Prostate gland (tissue), 2 donors: ENCODE measurements around the gene FAM186B. TPM values are rescaled to one million over a fixed set of nuclear protein-coding genes. Genes with fewer than 3 reads are reported as not detected.
"Not testable (repeated sequence)": the region's sequence is repeated elsewhere in the genome, so short reads cannot be mapped to it uniquely, and the experiment has no call there.

ENCODE experiments used
- DNase-seq: peaks from one replicate; pipeline ENCODE4 v3.0.0-alpha.2; 2019; ENCODE audit warnings: low spot score
- H3K27ac ChIP-seq, 2 donors: fragments of 200-600 bp; sonication (generic); 2 replicates each; pipeline ENCODE4 v1.5.1; 2017 to 2019
- H3K27me3 ChIP-seq: fragments of 200-600 bp; sonication (generic); replicated peaks from 2 replicates; pipeline ENCODE4 v1.5.1; 2019; ENCODE audit not compliant: insufficient read depth
- H3K36me3 ChIP-seq, 2 donors: fragments of 200-600 bp; sonication (generic); 1 replicate in 1 of 2; 2 replicates in 1 of 2; pipeline versions ENCODE4 v1.5.1 to v1.8.1; 2017 to 2019
- H3K4me1 ChIP-seq: fragments of 200-600 bp; sonication (generic); replicated peaks from 2 replicates; pipeline ENCODE4 v1.5.1; 2019
- H3K4me3 ChIP-seq, 2 donors: fragments of 200-600 bp; sonication (generic); 2 replicates each; pipeline ENCODE4 v1.5.1; 2017 to 2019
- H3K9me3 ChIP-seq: fragments of 200-600 bp; sonication (generic); 2 replicates; pipeline ENCODE4 v1.5.1; 2017
- CTCF ChIP-seq, 4 experiments: fragments of 200-600 bp in 2 of 4; fragments of 450-650 bp in 2 of 4; sonication (generic) in 2 of 4; IDR thresholded peaks; 1 replicate in 3 of 4; 2 replicates in 1 of 4; pipeline ENCODE4 v1.5.1; 2016 to 2019; ENCODE audit warnings: antibody characterized with exemption in 4 of 4, mild to moderate bottlenecking in 2 of 4, moderate library complexity in 2 of 4
- POLR2A ChIP-seq: fragments of 450-650 bp; IDR thresholded peaks from one replicate; pipeline ENCODE4 v1.6.1; 2016; ENCODE audit warnings: antibody characterized with exemption, mild to moderate bottlenecking
- POLR2AphosphoS5 ChIP-seq: sonication (generic); formaldehyde crosslinking; IDR thresholded peaks from one replicate; pipeline ENCODE4 v1.6.1; 2017; ENCODE audit warnings: antibody characterized with exemption
- WGBS: methylation state at CpG from one replicate; pipeline ENCODE4 v1.1.5; 2018; 5-methylcytosine and 5-hydroxymethylcytosine counted together
- intact Hi-C: fragments of 100-400 bp; cut with DNase I; formaldehyde crosslinking; loops from one replicate; pipeline ENCODE4 v1.14.2; 2022
- total RNA-seq, 2 donors: library from RNA; depleted of rRNA; stranded (reverse); fragments of >200 nt; gene quantifications; one replicate each; pipeline ENCODE4 v1.1.0, GENCODE V29; 2016

FAM186B gene
- 1 to 10 TPM in 1 of 2 donors, under 1 TPM in 1; 0.23 to 10.0 TPM for total RNA-seq

GRCh38 chr12:49605539-49605938 is at the start of gene FAM186B:
FAM186B (minus strand) TSS chr12:49605639; CDS start chr12:49605477, 162 bp downstream.
- not testable (repeated sequence) for DNase-seq
- 94% methylated on average over 4 of the region's 4 CpGs for WGBS

GRCh38 chr12:49654715-49655114 is 49.3 kb upstream of the FAM186B start:
- H3K27ac ChIP-seq, result no peak overlapping the region
- no peak overlapping the region for H3K4me3 ChIP-seq
- no peak for DNase-seq
- no peak for TF ChIP-seq CTCF (IDR thresholded peaks at IDR 0.05)
- no peak for TF ChIP-seq POLR2A
- no peak for TF ChIP-seq POLR2AphosphoS5
- intact Hi-C loops, result no loop called here
- H3K9me3 ChIP-seq, result no peaks in the 10 kb centered on the region
- WGBS, result 86% methylated on average over 5 of the region's 5 CpGs
- H3K36me3 ChIP-seq, result no peaks in the 10 kb centered on the region
- no peaks in the 10 kb centered on the region for H3K27me3 ChIP-seq
- H3K4me1 ChIP-seq, result no peaks in the 10 kb centered on the region

More at GRCh38 chr12:49605539-49605938, at the start of gene FAM186B:
- H3K36me3 ChIP-seq, intact Hi-C loops, H3K4me3 ChIP-seq, H3K4me1 ChIP-seq, H3K27me3 ChIP-seq, H3K27ac ChIP-seq, H3K9me3 ChIP-seq: not testable (repeated sequence)

- H3K4me3 ChIP-seq, result no peak overlapping the region
- no peaks in the 10 kb centered on the region for H3K36me3 ChIP-seq
- intact Hi-C loops, result no loop called here
- no peak overlapping the region for H3K27ac ChIP-seq
- TF ChIP-seq POLR2AphosphoS5 (no peak), POLR2A (no peak), CTCF (IDR thresholded peaks at IDR 0.05) (no peak)
- 90% methylated on average over 4 of the region's 4 CpGs for WGBS
- no peak for DNase-seq
- H3K27me3 ChIP-seq, result no peaks in the 10 kb centered on the region
- H3K4me1 ChIP-seq, result no peaks in the 10 kb centered on the region
- H3K9me3 ChIP-seq, result no peaks in the 10 kb centered on the region
Observed at GRCh38 chr12:49652921-49653520, 47.6 kb upstream of the FAM186B start.

GRCh38 chr12:49651855-49652254 is 46.4 kb upstream of the FAM186B start:
- TF ChIP-seq POLR2AphosphoS5 (no peak), POLR2A (no peak), CTCF (IDR thresholded peaks at IDR 0.05) (no peak)
- H3K4me1 ChIP-seq, result no peaks in the 10 kb centered on the region
- H3K27ac ChIP-seq, result no peak overlapping the region
- no peak overlapping the region for H3K4me3 ChIP-seq
- H3K27me3 ChIP-seq, result no peaks in the 10 kb centered on the region
- intact Hi-C loops, result no loop called here
- DNase-seq, result no peak
- H3K36me3 ChIP-seq, result no peaks in the 10 kb centered on the region
- 70% methylated on average over 8 of the region's 8 CpGs for WGBS
- H3K9me3 ChIP-seq, result no peaks in the 10 kb centered on the region

GRCh38 chr12:49649892-49650291 is 44.5 kb upstream of the FAM186B start:
- H3K36me3 ChIP-seq, result no peaks in the 10 kb centered on the region
- H3K27me3 ChIP-seq, result no peaks in the 10 kb centered on the region
- no peak overlapping the region for H3K4me3 ChIP-seq
- WGBS, result 78% methylated on average over 5 of the region's 5 CpGs
- TF ChIP-seq POLR2AphosphoS5 (no peak), POLR2A (no peak), CTCF (IDR thresholded peaks at IDR 0.05) (no peak)
- no peaks in the 10 kb centered on the region for H3K4me1 ChIP-seq
- no peak overlapping the region for H3K27ac ChIP-seq
- intact Hi-C loops, result no loop called here
- no peak for DNase-seq
- H3K9me3 ChIP-seq, result no peaks in the 10 kb centered on the region
